Naive thymus-derived CD8-positive, alpha-beta T cell (primary cell): Measurements from ENCODE around the gene CIT. TPM values are rescaled to one million over a fixed set of nuclear protein-coding genes. Genes with fewer than 3 reads are reported as not detected.

ENCODE experiments used
- ATAC-seq, 2 donors: fragments of 150-1000 bp; cut with Tn5 transposase in 1 of 2; sonication (Bioruptor Pico), chemical (Tn5 transposase) in 1 of 2; 1 replicate in 1 of 2; 2 replicates in 1 of 2; pipeline ENCODE4 v1.10.0; 2021; ENCODE audit warnings: mild to moderate bottlenecking in 2 of 2, moderate library complexity in 2 of 2
- POLR2A ChIA-PET: fragments of 350-600 bp; sonication (Branson Sonifier 250); formaldehyde crosslinking; loops from one replicate; lab custom pipeline; 2021; ENCODE audit warnings: antibody characterized with exemption; lab: Charles Lee
- DNase-seq, 10 donors: peaks; one replicate each; pipeline versions ENCODE4 v3.0.0 to v3.0.0-alpha.2; 2020 to 2022
- H3K27ac Mint-ChIP-seq, 10 donors: one replicate each; pipeline ENCODE4 v1.8.0; 2020 to 2022; ENCODE audit warnings: mild to moderate bottlenecking in 10 of 10, mixed read lengths in 10 of 10, moderate library complexity in 4 of 10, inconsistent platforms in 1 of 10
- H3K27me3 Mint-ChIP-seq, 5 donors: one replicate each; pipeline ENCODE4 v1.8.0; 2021 to 2022; ENCODE audit warnings: mixed read lengths in 5 of 5
- H3K36me3 Mint-ChIP-seq, 3 donors: one replicate each; pipeline ENCODE4 v1.8.0; 2020 to 2022; ENCODE audit warnings: mixed read lengths in 3 of 3, mild to moderate bottlenecking in 2 of 3, inconsistent platforms in 1 of 3
- H3K4me1 Mint-ChIP-seq, 4 donors: one replicate each; pipeline ENCODE4 v1.8.0; 2021 to 2022; ENCODE audit warnings: mixed read lengths in 4 of 4
- H3K4me3 Mint-ChIP-seq, 10 donors: one replicate each; pipeline ENCODE4 v1.8.0; 2020 to 2022; ENCODE audit warnings: mild to moderate bottlenecking in 10 of 10, mixed read lengths in 10 of 10, moderate library complexity in 6 of 10, inconsistent platforms in 1 of 10
- H3K9me3 Mint-ChIP-seq, 9 donors: one replicate each; pipeline ENCODE4 v1.8.0; 2020 to 2022; ENCODE audit warnings: mixed read lengths in 9 of 9, mild to moderate bottlenecking in 3 of 9, inconsistent platforms in 1 of 9, moderate library complexity in 1 of 9
- polyA plus RNA-seq, 3 donors: library from polyadenylated mRNA; unstranded; fragments of 300-500 nt; fragmentation: Illumina TruSeq; gene quantifications; one replicate each; pipeline ENCODE4 v1.2.3, GENCODE V29; 2021
- total RNA-seq, 8 experiments: library from RNA in 2 of 8; stranded (reverse) in 2 of 8; gene quantifications; one replicate each; pipeline ENCODE4 v1.2.3 and lab custom pipeline; 2021 to 2026

Gene CIT, protein sequence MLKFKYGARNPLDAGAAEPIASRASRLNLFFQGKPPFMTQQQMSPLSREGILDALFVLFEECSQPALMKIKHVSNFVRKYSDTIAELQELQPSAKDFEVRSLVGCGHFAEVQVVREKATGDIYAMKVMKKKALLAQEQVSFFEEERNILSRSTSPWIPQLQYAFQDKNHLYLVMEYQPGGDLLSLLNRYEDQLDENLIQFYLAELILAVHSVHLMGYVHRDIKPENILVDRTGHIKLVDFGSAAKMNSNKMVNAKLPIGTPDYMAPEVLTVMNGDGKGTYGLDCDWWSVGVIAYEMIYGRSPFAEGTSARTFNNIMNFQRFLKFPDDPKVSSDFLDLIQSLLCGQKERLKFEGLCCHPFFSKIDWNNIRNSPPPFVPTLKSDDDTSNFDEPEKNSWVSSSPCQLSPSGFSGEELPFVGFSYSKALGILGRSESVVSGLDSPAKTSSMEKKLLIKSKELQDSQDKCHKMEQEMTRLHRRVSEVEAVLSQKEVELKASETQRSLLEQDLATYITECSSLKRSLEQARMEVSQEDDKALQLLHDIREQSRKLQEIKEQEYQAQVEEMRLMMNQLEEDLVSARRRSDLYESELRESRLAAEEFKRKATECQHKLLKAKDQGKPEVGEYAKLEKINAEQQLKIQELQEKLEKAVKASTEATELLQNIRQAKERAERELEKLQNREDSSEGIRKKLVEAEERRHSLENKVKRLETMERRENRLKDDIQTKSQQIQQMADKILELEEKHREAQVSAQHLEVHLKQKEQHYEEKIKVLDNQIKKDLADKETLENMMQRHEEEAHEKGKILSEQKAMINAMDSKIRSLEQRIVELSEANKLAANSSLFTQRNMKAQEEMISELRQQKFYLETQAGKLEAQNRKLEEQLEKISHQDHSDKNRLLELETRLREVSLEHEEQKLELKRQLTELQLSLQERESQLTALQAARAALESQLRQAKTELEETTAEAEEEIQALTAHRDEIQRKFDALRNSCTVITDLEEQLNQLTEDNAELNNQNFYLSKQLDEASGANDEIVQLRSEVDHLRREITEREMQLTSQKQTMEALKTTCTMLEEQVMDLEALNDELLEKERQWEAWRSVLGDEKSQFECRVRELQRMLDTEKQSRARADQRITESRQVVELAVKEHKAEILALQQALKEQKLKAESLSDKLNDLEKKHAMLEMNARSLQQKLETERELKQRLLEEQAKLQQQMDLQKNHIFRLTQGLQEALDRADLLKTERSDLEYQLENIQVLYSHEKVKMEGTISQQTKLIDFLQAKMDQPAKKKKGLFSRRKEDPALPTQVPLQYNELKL (N-terminal part only)
- total RNA-seq (1 to 10 TPM in 1 of 2 experiments, under 1 TPM in 1; 0.99 to 2.3 TPM), polyA plus RNA-seq (under 1 TPM; 0.01 to 0.19 (median 0.05) TPM), total RNA-seq (lab: John Stamatoyannopoulos, UW) (1.3 to 3.8 (median 2.5) reads per million in 6 experiments)

DNA sequence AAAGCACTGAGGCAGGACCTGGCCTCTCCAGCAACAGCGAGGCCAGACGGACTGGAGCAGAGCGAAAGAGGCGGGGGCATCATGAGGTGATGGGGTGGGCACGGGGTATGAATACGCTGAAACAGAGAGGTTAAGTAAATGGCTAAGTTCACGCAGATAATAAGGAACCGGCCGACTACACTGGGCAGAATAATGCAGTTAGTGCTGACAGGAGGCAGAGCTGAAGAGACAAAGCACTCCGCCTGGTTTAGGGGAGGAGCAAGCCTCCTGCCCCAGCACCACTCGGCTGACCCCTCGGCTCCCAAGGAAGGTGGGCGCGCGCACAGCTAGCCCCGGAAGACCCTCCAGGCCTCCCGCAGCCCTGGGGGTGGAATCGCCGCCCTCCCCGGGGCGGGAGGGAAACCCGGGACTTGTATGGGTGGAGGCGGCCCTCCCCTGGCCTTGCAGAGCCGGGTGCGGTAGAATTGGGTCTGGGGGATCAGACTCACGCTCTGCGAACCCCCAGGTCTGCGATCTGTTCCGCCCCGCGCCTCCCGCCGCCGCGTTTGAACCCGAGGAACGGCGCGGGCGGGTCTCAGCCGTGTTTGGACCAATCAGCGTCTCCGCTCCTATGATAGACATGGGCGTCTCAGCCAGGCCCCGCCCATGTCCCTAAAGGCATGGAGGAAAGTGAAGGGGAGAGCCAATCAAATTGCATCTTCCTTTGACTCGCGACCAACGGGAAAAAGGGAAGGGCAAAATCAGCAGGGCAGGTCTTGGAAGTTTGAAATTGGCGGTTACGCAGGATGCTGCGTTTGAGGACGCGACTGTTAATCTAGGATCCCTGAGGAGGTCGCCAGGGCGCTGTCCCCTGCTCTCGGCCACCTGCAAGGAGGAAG is at the start of gene CIT:
CIT (minus strand) TSS at position 560 of the 878 bp plus-strand sequence. CDS start 1,152 bp downstream, outside the sequence.
- Mint-ChIP-seq H3K4me3 (peak within 1 kb of the TSS; percentile 84 to 92 (median 88)), H3K9me3 (no peaks in the 10 kb centered on the region), H3K4me1 (peaks cover 6 to 16% (median 15%) of the 10 kb centered on the region in 4 donors), H3K27ac (peak within 1 kb of the TSS in 9 of 10 donors; percentile 1 to 84 (median 46)), H3K36me3 (no peaks in the 10 kb centered on the region), H3K27me3 (peaks cover 0 to 2% (median 0%) of the 10 kb centered on the region in 5 donors)
- POLR2A ChIA-PET, result no interaction called here
- DNase-seq (peak; percentile 76 to 91 (median 80)), ATAC-seq (peak; percentile 99)

DNA sequence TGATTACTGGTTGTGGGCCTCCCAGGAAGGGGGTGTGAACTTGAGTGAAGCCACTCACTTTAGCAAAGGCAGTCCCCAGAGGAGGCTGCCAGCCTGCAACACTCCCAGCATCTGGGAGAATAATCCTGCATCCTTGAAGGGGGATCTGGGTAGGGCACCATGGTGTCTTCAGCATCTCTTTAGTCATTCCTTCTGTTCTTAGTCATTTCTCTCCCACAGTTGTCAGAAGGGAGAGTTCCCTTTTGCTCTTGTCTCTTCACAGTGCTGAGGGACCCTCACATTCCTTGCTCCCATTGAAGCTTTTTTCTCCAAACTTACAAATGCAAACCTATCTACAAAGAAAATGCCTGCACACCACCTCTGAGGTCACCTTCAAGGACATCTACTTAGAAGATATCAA is 48.1 kb upstream of the CIT start:
- Mint-ChIP-seq H3K36me3 (no peaks in the 10 kb centered on the region), H3K27ac (no peak overlapping the region), H3K9me3 (no peaks in the 10 kb centered on the region), H3K4me3 (no peak overlapping the region), H3K27me3 (peaks cover 0 to 4% (median 0%) of the 10 kb centered on the region in 5 donors), H3K4me1 (no peaks in the 10 kb centered on the region)
- ATAC-seq, result no peak
- DNase-seq, result no peak
- POLR2A ChIA-PET, result no interaction called here

DNA sequence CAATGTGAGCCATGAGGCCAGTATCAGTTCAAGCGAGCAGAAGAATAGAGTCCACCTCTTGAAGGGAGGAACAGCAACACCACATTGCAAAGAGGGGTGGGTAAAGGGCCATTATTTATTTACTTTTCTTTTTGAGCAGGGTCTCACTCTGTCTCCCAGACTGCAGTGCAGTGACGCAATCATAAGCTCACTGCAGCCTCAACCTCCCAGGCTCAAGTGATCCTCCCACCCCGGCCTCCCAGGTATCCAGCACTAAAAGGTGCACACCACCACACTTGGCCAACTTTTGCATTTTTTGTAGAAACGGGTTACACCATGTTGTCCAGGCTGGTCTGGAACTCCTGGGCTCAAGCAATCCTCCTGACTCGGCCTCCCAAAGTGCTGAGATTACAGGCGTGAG is 42.9 kb upstream of the CIT start:
- no peaks in the 10 kb centered on the region for H3K9me3 Mint-ChIP-seq
- H3K27me3 Mint-ChIP-seq, result peaks cover 0 to 8% (median 3%) of the 10 kb centered on the region in 5 donors
- no peak for DNase-seq
- H3K4me3 Mint-ChIP-seq, result no peak overlapping the region
- ATAC-seq, result no peak
- POLR2A ChIA-PET, result no interaction called here
- H3K4me1 Mint-ChIP-seq, result no peaks in the 10 kb centered on the region
- H3K36me3 Mint-ChIP-seq, result no peaks in the 10 kb centered on the region
- H3K27ac Mint-ChIP-seq, result no peak overlapping the region

DNA sequence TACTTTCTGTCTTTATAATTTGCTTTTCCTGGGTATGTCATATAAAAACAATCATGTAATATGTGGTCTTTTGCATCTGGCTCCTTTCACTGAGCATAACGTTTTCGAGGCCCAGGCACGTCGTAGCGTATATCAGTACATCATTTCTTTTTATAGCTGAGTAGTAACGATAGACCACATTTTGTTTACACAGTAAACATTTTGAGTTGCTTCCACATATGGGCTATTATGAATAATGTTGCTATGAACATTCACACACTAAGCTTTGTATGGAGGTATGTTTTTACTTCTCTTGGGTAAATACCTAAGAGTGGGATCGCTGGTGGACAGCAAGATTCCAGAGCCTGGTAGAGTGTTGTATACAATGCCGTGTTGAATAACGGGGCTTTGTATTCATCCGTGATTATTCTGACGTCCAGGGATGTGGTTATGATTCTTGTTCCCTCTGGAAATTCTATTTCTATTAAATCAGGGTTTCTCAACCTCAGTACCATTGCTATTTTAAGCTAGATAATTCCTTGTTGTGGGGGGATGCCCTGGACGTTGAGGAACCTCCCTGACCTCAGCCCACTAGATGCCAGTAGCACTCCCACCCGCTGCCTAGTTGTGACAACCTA is 38.9 kb upstream of the CIT start:
- no peak for DNase-seq
- no peak overlapping the region for H3K27ac Mint-ChIP-seq
- H3K9me3 Mint-ChIP-seq, result no peaks in the 10 kb centered on the region
- H3K36me3 Mint-ChIP-seq, result no peaks in the 10 kb centered on the region
- POLR2A ChIA-PET, result interaction anchor here (0.6 kb wide), 1 partner anchor 34 kb away, joined by 3 read pairs; no protein-coding TSS in a partner anchor
- no peaks in the 10 kb centered on the region for H3K4me1 Mint-ChIP-seq
- peaks cover 0 to 8% (median 0%) of the 10 kb centered on the region in 5 donors for H3K27me3 Mint-ChIP-seq
- no peak for ATAC-seq
- no peak overlapping the region for H3K4me3 Mint-ChIP-seq

DNA sequence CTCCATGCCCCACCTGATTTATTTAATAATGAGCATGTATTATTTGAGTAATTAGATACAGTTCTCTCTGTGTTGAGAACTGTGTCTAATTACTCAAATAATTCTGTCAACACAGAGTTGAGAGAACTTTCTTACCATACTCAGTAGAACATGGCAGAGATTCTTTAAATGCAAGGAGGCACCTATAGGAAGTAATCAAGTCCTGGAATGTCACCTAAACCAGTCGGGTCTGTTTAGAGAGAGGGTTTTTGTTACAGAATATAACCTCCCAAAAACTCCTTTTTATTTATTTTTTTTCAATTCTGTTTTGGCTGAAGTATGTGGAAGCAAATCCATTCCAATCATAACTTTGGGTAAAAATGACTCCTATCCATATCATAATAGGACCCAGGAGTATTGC is 37.5 kb upstream of the CIT start:
- H3K27ac Mint-ChIP-seq, result no peak overlapping the region
- peaks cover 0 to 11% (median 0%) of the 10 kb centered on the region in 5 donors for H3K27me3 Mint-ChIP-seq
- no peaks in the 10 kb centered on the region for H3K9me3 Mint-ChIP-seq
- no peak overlapping the region for H3K4me3 Mint-ChIP-seq
- no peaks in the 10 kb centered on the region for H3K4me1 Mint-ChIP-seq
- POLR2A ChIA-PET, result no interaction called here
- ATAC-seq (no peak), DNase-seq (no peak)
- no peaks in the 10 kb centered on the region for H3K36me3 Mint-ChIP-seq

DNA sequence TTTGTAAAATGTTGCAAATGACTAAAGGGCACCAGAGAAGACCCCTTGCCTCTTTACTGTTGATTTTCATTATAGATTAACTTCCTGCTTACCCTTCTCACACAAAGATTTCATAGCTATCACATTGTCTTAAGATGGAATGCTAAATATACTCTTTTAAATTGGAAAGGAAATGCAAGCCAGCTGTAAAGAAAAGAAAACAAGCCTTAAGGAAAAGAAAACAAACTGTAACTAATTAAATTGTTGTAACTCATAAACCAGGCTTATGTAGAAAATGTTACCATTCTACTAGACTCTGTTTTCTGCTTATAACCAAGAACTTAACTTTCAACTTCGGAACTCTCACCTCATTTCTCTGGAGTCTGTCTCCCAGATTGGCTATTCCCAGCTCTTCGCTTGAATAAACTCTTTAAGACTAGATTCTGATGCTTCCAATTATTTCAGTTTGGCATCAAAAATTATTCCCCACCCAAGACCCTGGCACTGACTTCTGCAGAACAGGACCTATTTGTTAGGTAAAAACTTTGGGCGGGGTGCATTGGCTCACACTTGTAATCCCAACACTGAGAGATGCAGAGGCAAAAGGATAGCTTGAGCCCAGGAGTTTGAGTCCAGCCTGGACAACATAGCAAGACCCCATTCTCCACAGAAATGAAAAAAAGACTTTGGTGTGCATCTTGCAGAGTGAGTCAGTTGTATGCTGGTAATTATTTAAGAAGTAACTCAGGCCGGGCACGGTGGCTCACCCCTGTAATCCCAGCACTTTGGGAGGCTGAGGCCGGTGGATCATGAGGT is 36.6 kb upstream of the CIT start:
- Mint-ChIP-seq H3K36me3 (no peaks in the 10 kb centered on the region), H3K9me3 (no peaks in the 10 kb centered on the region), H3K4me1 (no peaks in the 10 kb centered on the region), H3K27me3 (peaks cover 0 to 11% (median 0%) of the 10 kb centered on the region in 5 donors), H3K27ac (no peak overlapping the region), H3K4me3 (no peak overlapping the region)
- DNase-seq (no peak), ATAC-seq (no peak)
- POLR2A ChIA-PET, result no interaction called here

DNA sequence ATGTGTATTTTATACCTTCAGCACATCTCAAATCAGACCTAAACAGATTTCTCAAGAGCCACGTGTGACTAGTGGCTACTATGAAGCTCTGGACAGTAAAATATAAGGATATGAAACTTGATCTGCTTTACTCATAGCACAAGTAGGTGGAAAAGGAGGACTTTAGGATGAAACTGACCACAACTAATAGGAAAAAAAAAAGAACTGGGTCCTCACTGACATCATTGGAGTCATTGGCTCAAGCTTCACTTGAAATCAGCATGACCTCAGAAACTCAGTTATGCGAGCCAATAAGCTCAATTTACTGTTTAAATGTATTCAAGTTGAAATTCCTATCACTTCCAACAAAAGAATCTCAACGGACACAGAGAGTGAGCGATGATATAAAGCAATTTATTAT is 34.1 kb upstream of the CIT start:
- Mint-ChIP-seq H3K36me3 (no peaks in the 10 kb centered on the region), H3K9me3 (no peaks in the 10 kb centered on the region), H3K27me3 (peaks cover 0 to 7% (median 0%) of the 10 kb centered on the region in 5 donors), H3K27ac (no peak overlapping the region), H3K4me1 (no peaks in the 10 kb centered on the region), H3K4me3 (no peak overlapping the region)
- DNase-seq, result no peak
- no peak for ATAC-seq
- POLR2A ChIA-PET, result no interaction called here

DNA sequence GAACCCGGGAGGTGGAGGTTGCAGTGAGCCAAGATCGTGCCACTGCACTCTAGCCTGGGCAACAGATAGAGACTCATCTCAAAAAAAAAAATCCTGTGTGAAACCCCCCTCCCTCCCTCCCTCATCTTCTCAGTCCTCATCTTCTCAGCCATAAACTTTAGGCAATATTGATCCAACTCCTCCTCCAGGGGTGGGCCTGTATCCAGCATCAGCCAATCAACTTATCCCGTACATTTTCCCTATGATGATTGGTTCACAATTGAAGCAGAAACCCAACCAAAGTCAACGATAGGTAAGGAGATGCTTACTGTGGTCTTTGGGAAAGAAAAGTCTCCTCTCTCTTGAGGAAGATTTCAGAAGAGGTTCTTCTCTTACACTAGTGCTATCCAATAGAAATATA is 33.5 kb upstream of the CIT start:
- no peaks in the 10 kb centered on the region for H3K36me3 Mint-ChIP-seq
- POLR2A ChIA-PET, result no interaction called here
- DNase-seq (no peak), ATAC-seq (no peak)
- H3K9me3 Mint-ChIP-seq, result no peaks in the 10 kb centered on the region
- no peaks in the 10 kb centered on the region for H3K4me1 Mint-ChIP-seq
- peaks cover 0 to 7% (median 0%) of the 10 kb centered on the region in 5 donors for H3K27me3 Mint-ChIP-seq
- H3K27ac Mint-ChIP-seq, result no peak overlapping the region
- no peak overlapping the region for H3K4me3 Mint-ChIP-seq

DNA sequence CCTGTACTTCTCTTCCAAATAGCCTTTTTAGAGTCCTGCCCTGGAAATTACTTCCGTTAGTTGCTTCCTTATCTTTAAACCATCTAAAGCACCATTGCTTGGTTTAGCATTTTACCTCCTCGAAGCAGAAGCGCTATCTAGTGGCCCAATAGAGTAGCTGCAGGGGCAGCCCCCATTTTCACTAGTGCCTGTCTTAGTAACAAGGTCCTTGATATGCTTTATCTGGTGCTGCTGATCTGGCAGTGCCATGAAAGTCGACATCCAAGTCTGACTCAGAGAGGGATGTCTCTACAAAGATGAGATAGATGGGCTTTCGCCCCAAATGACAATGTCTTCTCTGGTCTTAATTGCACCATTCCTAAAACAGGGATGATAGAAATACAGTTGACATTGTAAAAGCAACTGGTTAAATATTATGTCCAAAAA is 25.0 kb upstream of the CIT start:
- Mint-ChIP-seq H3K36me3 (no peaks in the 10 kb centered on the region), H3K4me3 (no peak overlapping the region), H3K27ac (no peak overlapping the region), H3K27me3 (peaks cover 0 to 3% (median 0%) of the 10 kb centered on the region in 5 donors), H3K4me1 (peaks cover 3 to 13% (median 4%) of the 10 kb centered on the region in 4 donors), H3K9me3 (no peaks in the 10 kb centered on the region)
- POLR2A ChIA-PET, result interaction anchor here (0.6 kb wide), 1 partner anchor 112 kb away, joined by 3 read pairs; no protein-coding TSS in a partner anchor
- ATAC-seq (peak; percentile 95 to 98), DNase-seq (peak; percentile 38 to 77 (median 59))

DNA sequence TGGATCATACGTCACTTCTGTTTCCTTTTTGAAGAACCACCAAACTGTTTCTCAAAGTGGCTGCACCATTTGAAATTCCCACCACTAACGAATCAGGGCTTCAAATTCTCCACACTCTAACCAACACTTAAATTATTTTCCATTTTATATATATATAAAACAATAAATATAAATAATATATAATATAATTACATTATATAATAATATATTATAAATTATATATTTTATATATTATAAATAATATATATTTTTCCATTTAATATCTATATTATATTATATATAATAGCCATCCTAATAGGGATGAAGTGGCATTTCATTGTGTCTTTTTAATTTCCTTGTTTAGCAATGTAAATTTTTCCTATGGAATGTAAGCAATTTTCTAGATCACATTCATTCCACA is 24.6 kb upstream of the CIT start:
- POLR2A ChIA-PET, result no interaction called here
- Mint-ChIP-seq H3K9me3 (no peaks in the 10 kb centered on the region), H3K4me3 (no peak overlapping the region), H3K36me3 (no peaks in the 10 kb centered on the region), H3K4me1 (peaks cover 3 to 13% (median 4%) of the 10 kb centered on the region in 4 donors), H3K27me3 (peaks cover 0 to 3% (median 0%) of the 10 kb centered on the region in 5 donors), H3K27ac (no peak overlapping the region)
- no peak for DNase-seq
- no peak for ATAC-seq
